Caco-2 (cell line): ENCODE results near the gene GNG7. TPM values are rescaled to one million over a fixed set of nuclear protein-coding genes. Genes with fewer than 3 reads are reported as not detected.
A peak's percentile ranks its signal among the peaks of the same experiment; 100 is the strongest.

Experiments
- BruUV-seq: library from RNA; stranded (reverse); fragments of 400-500 nt; replicated peaks from 2 replicates; lab custom pipeline; 2021; lab: Mats Ljungman, UMichigan
- CTCF ChIA-PET: fragments of 300-600 bp; sonication (Branson Sonifier 250); formaldehyde crosslinking; loops from one replicate; lab custom pipeline; 2022; ENCODE audit warnings: antibody characterized with exemption; lab: Charles Lee
- POLR2A ChIA-PET: fragments of 300-600 bp; sonication (Branson Sonifier 250); formaldehyde crosslinking; loops from one replicate; lab custom pipeline; 2022; ENCODE audit warnings: antibody characterized with exemption; lab: Charles Lee
- DNase-seq, 2 experiments: peaks; one replicate each; pipeline versions ENCODE4 v3.0.0 to v3.0.0-alpha.2; 2020 to 2022
- H3K27me3 ChIP-seq: replicated peaks from 2 replicates; pipeline ENCODE4 v1.6.0; 2011; ENCODE audit warnings: low read length; ENCODE audit not compliant: control insufficient read depth, insufficient read depth
- H3K36me3 ChIP-seq: 2 replicates; pipeline ENCODE4 v1.5.1; 2011; ENCODE audit warnings: low read length; ENCODE audit not compliant: control insufficient read depth, insufficient read depth
- H3K4me1 ChIP-seq: fragments of 250-450 bp; sonication (Bioruptor Pico); 2 replicates; pipeline ENCODE4 v1.5.1; 2020; ENCODE audit warnings: mild to moderate bottlenecking
- H3K4me3 ChIP-seq: 2 replicates; pipeline ENCODE4 v1.5.1; 2011; ENCODE audit warnings: low read depth, mild to moderate bottlenecking, control low read depth, low read length
- H3K9me3 ChIP-seq: fragments of 250-450 bp; sonication (Bioruptor Pico); 2 replicates; pipeline ENCODE4 v1.5.1; 2020; ENCODE audit warnings: mild to moderate bottlenecking, moderate library complexity
- H3K27ac Mint-ChIP-seq: one replicate; pipeline ENCODE4 v1.8.0; 2022; ENCODE audit warnings: mixed read lengths; ENCODE audit not compliant: unreplicated experiment
- H3K27me3 Mint-ChIP-seq: one replicate; pipeline ENCODE4 v1.8.0; 2022; ENCODE audit warnings: mixed read lengths; ENCODE audit not compliant: insufficient read depth, unreplicated experiment
- H3K36me3 Mint-ChIP-seq: one replicate; pipeline ENCODE4 v1.8.0; 2022; ENCODE audit warnings: mild to moderate bottlenecking, mixed read lengths; ENCODE audit not compliant: insufficient read depth, unreplicated experiment
- H3K4me1 Mint-ChIP-seq: one replicate; pipeline ENCODE4 v1.8.0; 2022; ENCODE audit warnings: low read depth, mixed read lengths; ENCODE audit not compliant: unreplicated experiment
- H3K4me3 Mint-ChIP-seq: one replicate; pipeline ENCODE4 v1.8.0; 2022; ENCODE audit warnings: mild to moderate bottlenecking, moderate library complexity, mixed read lengths; ENCODE audit not compliant: unreplicated experiment
- H3K9me3 Mint-ChIP-seq: one replicate; pipeline ENCODE4 v1.8.0; 2022; ENCODE audit warnings: mixed read lengths; ENCODE audit not compliant: unreplicated experiment
- CTCF ChIP-seq, 2 experiments: fragments of 200-600 bp in 1 of 2; IDR thresholded peaks; 1 replicate in 1 of 2; 2 replicates in 1 of 2; pipeline versions ENCODE4 v1.5.1 to v1.8.0; 2011 to 2022; ENCODE audit warnings: antibody characterized with exemption in 1 of 2, control low read depth in 1 of 2, inconsistent platforms in 1 of 2, low read depth in 1 of 2, low read length in 1 of 2, mild to moderate bottlenecking in 1 of 2, moderate library complexity in 1 of 2; ENCODE audit not compliant: insufficient read depth in 1 of 2, severe bottlenecking in 1 of 2, unreplicated experiment in 1 of 2
- intact Hi-C: fragments of 100-400 bp; cut with micrococcal nuclease; formaldehyde crosslinking; loops from one replicate; pipeline ENCODE4 v1.10.0; 2022; ENCODE audit not compliant: unreplicated experiment
- total RNA-seq: library from RNA; stranded (reverse); gene quantifications from 2 replicates; pipeline ENCODE4 v1.2.3, GENCODE V29; 2022

The GNG7 gene
- total RNA-seq, 1 experiment from 2014 or later: 0.43 TPM

- TF ChIP-seq CTCF (IDR thresholded peaks at IDR 0.05; ENCODE audit: insufficient read depth in 1 of 2, low read depth in 1 of 2, low read length in 1 of 2, severe bottlenecking in 1 of 2, unreplicated experiment in 1 of 2): no peak
- Histone ChIP-seq H3K27me3 (no peaks in the 10 kb centered on the region), H3K4me3 (no peak overlapping the region), H3K9me3 (peaks cover 12% of the 10 kb centered on the region), H3K36me3 (no peaks in the 10 kb centered on the region), H3K4me1 (peaks cover 29% of the 10 kb centered on the region)
- ChIA-PET POLR2A (interaction anchor here (2.3 kb wide), 1 partner anchor 111 kb away, joined by 15 read pairs; the partner anchor contains the start of gene GADD45B), CTCF (interaction anchor here (0.6 to 1.8 kb wide), 6 partner anchors 8 to 1382 kb away, joined by 3 to 8 read pairs (median 4); no protein-coding TSS in a partner anchor)
- peaks cover 25% of the 10 kb centered on the region for H3K4me1 Mint-ChIP-seq
- intact Hi-C loops: no loop called here
- peak overlapping the region; percentile 52 for H3K4me3 Mint-ChIP-seq
- peaks cover 6% of the 10 kb centered on the region for H3K36me3 Mint-ChIP-seq
- no peaks in the 10 kb centered on the region for H3K27me3 Mint-ChIP-seq
- peak overlapping the region; percentile 53 for H3K27ac Mint-ChIP-seq
- no peak for DNase-seq
- no TSS peak for BruUV-seq
- H3K9me3 Mint-ChIP-seq: peaks cover 14% of the 10 kb centered on the region
Measured at GRCh38 chr19:2587001-2587719, 115.3 kb downstream of the GNG7 start.

GRCh38 chr19:2586196-2586595 lies 116.3 kb downstream of the GNG7 start:
- Mint-ChIP-seq H3K4me3 (no peak overlapping the region), H3K36me3 (peaks cover 3% of the 10 kb centered on the region), H3K27me3 (no peaks in the 10 kb centered on the region), H3K27ac (no peak overlapping the region), H3K4me1 (peaks cover 16% of the 10 kb centered on the region), H3K9me3 (peaks cover 10% of the 10 kb centered on the region)
- no peaks in the 10 kb centered on the region for H3K27me3 ChIP-seq
- no TSS peak for BruUV-seq
- ChIA-PET CTCF (interaction anchor here (0.6 to 0.7 kb wide), 2 partner anchors 173 to 1383 kb away, joined by 4 to 8 read pairs; no protein-coding TSS in a partner anchor), POLR2A (no interaction called here)
- peaks cover 20% of the 10 kb centered on the region for H3K4me1 ChIP-seq
- peaks cover 12% of the 10 kb centered on the region for H3K9me3 ChIP-seq
- no peaks in the 10 kb centered on the region for H3K36me3 ChIP-seq
- no peak for TF ChIP-seq CTCF (IDR thresholded peaks at IDR 0.05; ENCODE audit: insufficient read depth in 1 of 2, low read depth in 1 of 2, low read length in 1 of 2, severe bottlenecking in 1 of 2, unreplicated experiment in 1 of 2)
- no peak overlapping the region for H3K4me3 ChIP-seq
- intact Hi-C loops: no loop called here
- DNase-seq: no peak

GRCh38 chr19:2584002-2584401 lies 118.5 kb downstream of the GNG7 start:
- CTCF ChIA-PET: no interaction called here
- no peaks in the 10 kb centered on the region for H3K27me3 ChIP-seq
- no TSS peak for BruUV-seq
- H3K9me3 Mint-ChIP-seq: no peaks in the 10 kb centered on the region
- no peak overlapping the region for H3K4me3 Mint-ChIP-seq
- no peak overlapping the region for H3K27ac Mint-ChIP-seq
- POLR2A ChIA-PET: no interaction called here
- TF ChIP-seq CTCF (IDR thresholded peaks at IDR 0.05; ENCODE audit: insufficient read depth in 1 of 2, low read depth in 1 of 2, low read length in 1 of 2, severe bottlenecking in 1 of 2, unreplicated experiment in 1 of 2): no peak
- no peaks in the 10 kb centered on the region for H3K27me3 Mint-ChIP-seq
- no peak overlapping the region for H3K4me3 ChIP-seq
- H3K9me3 ChIP-seq: peaks cover 12% of the 10 kb centered on the region
- no peak for DNase-seq
- intact Hi-C loops: no loop called here
- no peaks in the 10 kb centered on the region for H3K36me3 Mint-ChIP-seq
- peaks cover 7% of the 10 kb centered on the region for H3K4me1 Mint-ChIP-seq
- peaks cover 17% of the 10 kb centered on the region for H3K4me1 ChIP-seq
- no peaks in the 10 kb centered on the region for H3K36me3 ChIP-seq
